Measurements from ENCODE around the gene RAD51. TPM values are rescaled to one million over a fixed set of nuclear protein-coding genes. Genes with fewer than 3 reads are reported as not detected.

RAD51 gene
- total and polyA plus RNA-seq, 2 of the 8 experiments (the other 6 are each of a cell fraction or from before 2014, with no cell fraction given): 32.2 to 42.4 TPM

GRCh38 chr15:40697916-40698315 is 2.9 kb downstream of the RAD51 start:
- no peak overlapping the region for H2AK5ac ChIP-seq (ENCODE audit: low read depth, low read length)
- CTCF ChIA-PET (ENCODE audit: partially characterized antibody): interaction anchor here (0.7 to 2.1 kb wide), 2 partner anchors 81 to 160 kb away, joined by 6 to 7 read pairs; no protein-coding TSS in a partner anchor

More at GRCh38 chr15:40697916-40698315, 2.9 kb downstream of the RAD51 start:
- Histone ChIP-seq H3K23me2 (ENCODE audit: low read depth, low read length) (peaks cover 5% of the 10 kb centered on the region), H2BK12ac (ENCODE audit: low read depth, low read length) (no peak overlapping the region), H3K4ac (replicated peaks; ENCODE audit: insufficient read length, low read depth, low read length) (no peak overlapping the region), H3K36me3 (ENCODE audit: control insufficient read depth in 2 of 4, insufficient read depth in 4 of 4, low read length in 3 of 4) (peaks cover 13 to 33% (median 24%) of the 10 kb centered on the region in 4 experiments), H4K20me1 (replicated peaks in 1 of 2; ENCODE audit: control insufficient read depth in 1 of 2, insufficient read depth in 2 of 2, low read length in 2 of 2) (peaks cover 2 to 4% of the 10 kb centered on the region in 2 experiments), H2BK5ac (ENCODE audit: low read depth, low read length) (no peak overlapping the region), H2BK120ac (replicated peaks; ENCODE audit: low read depth, low read length) (no peak overlapping the region), H3K18ac (ENCODE audit: extremely low read depth, low read length) (no peak overlapping the region), H3K14ac (ENCODE audit: insufficient read length) (no peak overlapping the region), H3K79me2 (ENCODE audit: control insufficient read depth in 1 of 2, insufficient read depth in 2 of 2, low read length in 2 of 2) (peaks cover 0 to 16% of the 10 kb centered on the region in 2 experiments; a peak in 2 of 4 replicates), H3K9me3 (ENCODE audit: insufficient read depth in 2 of 2, low read depth in 1 of 2, low read length in 1 of 2) (no peaks in the 10 kb centered on the region), H3K56ac (replicated peaks; ENCODE audit: insufficient read length, low read depth, low read length) (no peak overlapping the region), H2BK20ac (ENCODE audit: low read length) (no peak overlapping the region), H2AFZ (ENCODE audit: low read length) (no peak overlapping the region), H3K4me1 (replicated peaks in 1 of 4; ENCODE audit: control insufficient read depth in 3 of 4, insufficient read depth in 4 of 4, low read length in 3 of 4) (peaks cover 0 to 3% (median 1%) of the 10 kb centered on the region in 4 experiments; a peak in 1 of 7 replicates), H3K27me3 (replicated peaks in 1 of 4; ENCODE audit: control insufficient read depth in 3 of 4, extremely low read depth in 1 of 4, insufficient read depth in 3 of 4, low read length in 3 of 4) (no peaks in the 10 kb centered on the region), H3K27ac (ENCODE audit: low read depth, low read length) (no peak overlapping the region), H2BK15ac (ENCODE audit: low read length) (no peak overlapping the region), H4K91ac (replicated peaks; ENCODE audit: insufficient read length, low read length) (no peak overlapping the region), H3K9ac (replicated peaks in 1 of 4; ENCODE audit: extremely low read depth in 1 of 4, low read depth in 3 of 4, low read length in 3 of 4) (no peak overlapping the region), H3K23ac (ENCODE audit: insufficient read length) (no peak overlapping the region), H4K8ac (ENCODE audit: extremely low read depth, insufficient read depth, low read length) (no peak overlapping the region), H3K79me1 (ENCODE audit: low read depth, low read length) (peaks cover 4% of the 10 kb centered on the region; the same call in 1 of the 2 replicates), H4K5ac (ENCODE audit: insufficient read length, low read depth, low read length) (no peak overlapping the region), H3K4me3 (ENCODE audit: extremely low read depth in 1 of 4, insufficient read depth in 2 of 4, low read depth in 3 of 4, low read length in 4 of 4) (no peak overlapping the region), H3K4me2 (ENCODE audit: insufficient read depth in 1 of 2, low read depth in 2 of 2, low read length in 2 of 2) (no peak overlapping the region)
- 94% methylated on average over 7 of the region's 7 CpGs; no CpG with 5 or more reads in 1 of the 2 experiments for WGBS, 2 experiments (ENCODE audit: extremely low coverage in 1 of 2, insufficient coverage in 1 of 2, insufficient read length in 1 of 2, insufficient replicate concordance in 2 of 2, low coverage in 1 of 2, low lambda C conversion rate in 2 of 2, missing lambda C conversion rate in 1 of 2)
- POLR2A ChIA-PET (ENCODE audit: partially characterized antibody): interaction anchor here (1.2 kb wide), 1 partner anchor 42 kb away, joined by 3 read pairs; no protein-coding TSS in a partner anchor
- DNase-seq (ENCODE audit: low read depth in 1 of 2, low spot score in 2 of 2): no peak
- no peak for FAIRE-seq
- TF ChIP-seq CTCF (IDR thresholded peaks at IDR 0.05; ENCODE audit: control extremely low read depth in 1 of 3, insufficient read depth in 1 of 3, low read depth in 1 of 3, low read length in 3 of 3) (no peak), GABPA (IDR thresholded peaks at IDR 0.05; ENCODE audit: borderline replicate concordance, insufficient read depth, low read length) (no peak), BRCA1 (IDR thresholded peaks at IDR 0.05; ENCODE audit: low read depth, low read length) (no peak), RBBP5 (IDR thresholded peaks at IDR 0.05; ENCODE audit: borderline replicate concordance, low read depth, low read length) (no peak), CBX8 (IDR thresholded peaks at IDR 0.05; ENCODE audit: borderline replicate concordance, low read depth, low read length) (no peak), KDM4A (IDR thresholded peaks at IDR 0.05; ENCODE audit: low read depth, low read length, severe bottlenecking) (no peak)
